Adrenal gland (tissue), 12 donors: Measurements from ENCODE around the gene MRGPRE. TPM values are rescaled to one million over a fixed set of nuclear protein-coding genes. Genes with fewer than 3 reads are reported as not detected.
A peak's percentile ranks its signal among the peaks of the same experiment; 100 is the strongest.

Experiments
- DNase-seq, 7 donors: peaks; one replicate each; pipeline ENCODE4 v3.0.0-alpha.2; 2019 to 2020
- H3K27ac ChIP-seq, 5 donors: fragments of 200-600 bp; sonication (generic) in 4 of 5; 1 replicate in 3 of 5; 2 replicates in 2 of 5; pipeline versions ENCODE4 v1.5.1 to v1.8.0; 2016 to 2020; ENCODE audit warnings: mild to moderate bottlenecking in 1 of 5
- H3K27me3 ChIP-seq: fragments of 200-600 bp; 2 replicates; pipeline ENCODE4 v1.8.0; 2021
- H3K36me3 ChIP-seq, 2 donors: fragments of 200-600 bp; replicated peaks in 1 of 2; 1 replicate in 1 of 2; 2 replicates in 1 of 2; pipeline versions ENCODE4 v1.5.1 to v1.8.0; 2018 to 2022
- H3K4me1 ChIP-seq, 2 donors: fragments of 200-600 bp; replicated peaks in 1 of 2; 1 replicate in 1 of 2; 2 replicates in 1 of 2; pipeline versions ENCODE4 v1.5.1 to v1.8.0; 2018 to 2021
- H3K4me3 ChIP-seq, 4 donors: fragments of 200-600 bp; sonication (generic) in 3 of 4; one replicate each; pipeline ENCODE4 v1.5.1; 2016 to 2018
- H3K9me3 ChIP-seq, 3 donors: fragments of 200-600 bp; sonication (generic) in 1 of 3; replicated peaks in 1 of 3; 1 replicate in 2 of 3; 2 replicates in 1 of 3; pipeline versions ENCODE4 v1.5.1 to v1.8.0; 2016 to 2021
- CTCF ChIP-seq, 6 experiments: fragments of 450-650 bp in 4 of 6; fragments of 200-600 bp in 2 of 6; sonication (generic) in 1 of 6; IDR thresholded peaks; 1 replicate in 5 of 6; 2 replicates in 1 of 6; pipeline versions ENCODE4 v1.5.1 to v1.8.0; 2016 to 2021; ENCODE audit warnings: antibody characterized with exemption in 6 of 6, mild to moderate bottlenecking in 2 of 6, moderate library complexity in 1 of 6
- POLR2A ChIP-seq, 2 donors: fragments of 450-650 bp; IDR thresholded peaks; one replicate each; pipeline ENCODE4 v1.6.1; 2017; ENCODE audit warnings: antibody characterized with exemption in 2 of 2, mild to moderate bottlenecking in 2 of 2, moderate library complexity in 1 of 2
- WGBS, 4 donors: extraction: QIAGEN DNeasy Blood & Tissue Kit in 2 of 4; methylation state at CpG; one replicate each; pipeline versions ENCODE4 v1.1.5 to v1.1.7; 2013 to 2017; 5-methylcytosine and 5-hydroxymethylcytosine counted together
- intact Hi-C, 2 donors: fragments of 100-400 bp; cut with DNase I; formaldehyde crosslinking; loops; one replicate each; pipeline versions ENCODE4 v1.14.1 to v1.15.0; 2022 to 2023
- polyA plus RNA-seq, 3 donors: library from polyadenylated mRNA; stranded (reverse); fragments of 200-250 nt in 2 of 3; fragments of 350-450 nt in 1 of 3; fragmentation: Illumina TruSeq in 1 of 3; extraction: RNeasy Lipid Tissue Mini Kit (QIAGEN cat#74804) in 1 of 3; gene quantifications; one replicate each; pipeline ENCODE4 v1.2.3, GENCODE V29; 2013 to 2014
- total RNA-seq, 9 donors: library from RNA; depleted of rRNA in 4 of 9; stranded (reverse); fragments of >200 nt in 4 of 9; fragments of 120-200 nt in 1 of 9; fragmentation: NEBNext Ultra II Directional in 1 of 9; extraction: Animal tissue kit (Norgen Biotek cat#: 25700) in 1 of 9; gene quantifications; one replicate each; pipeline versions ENCODE4 v1.1.0 to v1.2.4, GENCODE V29; 2013 to 2023
- donor health status: healthy with polysubstance abuse.
- donor health status: Bipolar disorder and iron deficiency.
- donor health status: DM: yes; HTN: yes; CAD: no.
- donor health status: DM: no; HTN: no; CAD: no.
- donor health status: DM: no; HTN: no; CAD: no.
- donor health status: DM: yes; HTN: yes; CAD: no.

MRGPRE gene
- total and polyA plus RNA-seq, 12 donors: not detected

GRCh38 chr11:3198815-3199214, 33.4 kb downstream of the MRGPRE start:
- no peak for DNase-seq
- no peak overlapping the region for H3K4me3 ChIP-seq
- no peaks in the 10 kb centered on the region for H3K9me3 ChIP-seq
- peaks cover 0 to 4% of the 10 kb centered on the region in 2 donors for H3K4me1 ChIP-seq
- 84 to 94% (median 85%) methylated on average over 11 to 15 of the region's 15 CpGs for WGBS, 4 donors
- no peaks in the 10 kb centered on the region for H3K36me3 ChIP-seq
- intact Hi-C loops: no loop called here
- TF ChIP-seq POLR2A (IDR thresholded peaks at IDR 0.05) (no peak), CTCF (IDR thresholded peaks at IDR 0.05) (no peak)
- peaks cover 28% of the 10 kb centered on the region for H3K27me3 ChIP-seq
- H3K27ac ChIP-seq: no peak overlapping the region

GRCh38 chr11:3197878-3198528, 34.2 kb downstream of the MRGPRE start:
- peak in 1 of 7 donors; percentile 5 for DNase-seq
- no peak for TF ChIP-seq CTCF (IDR thresholded peaks at IDR 0.05)
- TF ChIP-seq POLR2A (IDR thresholded peaks at IDR 0.05): no peak
- Histone ChIP-seq H3K4me3 (no peak overlapping the region), H3K4me1 (peaks cover 0 to 4% of the 10 kb centered on the region in 2 donors), H3K36me3 (no peaks in the 10 kb centered on the region), H3K27me3 (peaks cover 21% of the 10 kb centered on the region), H3K27ac (no peak overlapping the region), H3K9me3 (no peaks in the 10 kb centered on the region)
- 83 to 88% (median 85%) methylated on average over 2 to 8 of the region's 8 CpGs for WGBS, 4 donors
- intact Hi-C loops: no loop called here

GRCh38 chr11:3197044-3197695, 35.0 kb downstream of the MRGPRE start:
- intact Hi-C loops: no loop called here
- H3K4me1 ChIP-seq: peaks cover 0 to 4% of the 10 kb centered on the region in 2 donors
- no peak for TF ChIP-seq POLR2A (IDR thresholded peaks at IDR 0.05)
- no peak for TF ChIP-seq CTCF (IDR thresholded peaks at IDR 0.05)
- 76 to 85% (median 81%) methylated on average over 4 to 11 of the region's 11 CpGs for WGBS, 4 donors
- H3K27ac ChIP-seq: no peak overlapping the region
- no peaks in the 10 kb centered on the region for H3K9me3 ChIP-seq
- H3K27me3 ChIP-seq: peaks cover 13% of the 10 kb centered on the region
- H3K4me3 ChIP-seq: no peak overlapping the region
- DNase-seq: peak in 1 of 7 donors; percentile 9
- H3K36me3 ChIP-seq: no peaks in the 10 kb centered on the region

- intact Hi-C loops: no loop called here
- Histone ChIP-seq H3K9me3 (no peaks in the 10 kb centered on the region), H3K4me3 (no peak overlapping the region), H3K36me3 (no peaks in the 10 kb centered on the region), H3K27ac (peak overlapping the region in 3 of 5 donors; percentile 15 to 75 (median 26)), H3K27me3 (peaks cover 6% of the 10 kb centered on the region), H3K4me1 (peaks cover 0 to 4% of the 10 kb centered on the region in 2 donors)
- no peak for TF ChIP-seq POLR2A (IDR thresholded peaks at IDR 0.05)
- no peak for TF ChIP-seq CTCF (IDR thresholded peaks at IDR 0.05)
- whole genome bisulfite sequencing, 4 donors: 50 to 68% (median 55%) methylated on average over 7 to 23 of the region's 23 CpGs
- peak; percentile 47 to 83 (median 74) for DNase-seq
Observed at GRCh38 chr11:3196161-3197043, 35.8 kb downstream of the MRGPRE start.
